GM12892 (cell line): ENCODE data around the gene SSR4.
A peak's percentile ranks its signal among the peaks of the same experiment; 100 is the strongest.

Source experiments
- DNase-seq: peaks from one replicate; pipeline ENCODE4 v3.0.0; 2011; ENCODE audit not compliant: insufficient read length
- FAIRE-seq: peaks from 2 replicates; lab custom pipeline; 2011; peaks lifted over from hg19 to GRCh38; lab: Jason Lieb, UNC
- POLR2A ChIP-seq: IDR thresholded peaks from 2 replicates; pipeline ENCODE4 v1.6.1; 2011; ENCODE audit warnings: low read depth, low read length, control low read depth
- POLR2AphosphoS5 ChIP-seq: IDR thresholded peaks from 2 replicates; pipeline ENCODE4 v1.6.1; 2011; ENCODE audit warnings: low read depth, low read length, control low read depth
- TAF1 ChIP-seq: IDR thresholded peaks from 2 replicates; pipeline ENCODE4 v1.6.1; 2011; ENCODE audit warnings: low read depth, mild to moderate bottlenecking, control low read depth, low read length, borderline replicate concordance

Gene SSR4

GRCh38 chrX:153764786-153765137, 29.7 kb upstream of the SSR4 start:
- FAIRE-seq (no peak), DNase-seq (peak; percentile 19)
- TF ChIP-seq POLR2A: no peak
- TF ChIP-seq TAF1: no peak
- TF ChIP-seq POLR2AphosphoS5: no peak

DNA sequence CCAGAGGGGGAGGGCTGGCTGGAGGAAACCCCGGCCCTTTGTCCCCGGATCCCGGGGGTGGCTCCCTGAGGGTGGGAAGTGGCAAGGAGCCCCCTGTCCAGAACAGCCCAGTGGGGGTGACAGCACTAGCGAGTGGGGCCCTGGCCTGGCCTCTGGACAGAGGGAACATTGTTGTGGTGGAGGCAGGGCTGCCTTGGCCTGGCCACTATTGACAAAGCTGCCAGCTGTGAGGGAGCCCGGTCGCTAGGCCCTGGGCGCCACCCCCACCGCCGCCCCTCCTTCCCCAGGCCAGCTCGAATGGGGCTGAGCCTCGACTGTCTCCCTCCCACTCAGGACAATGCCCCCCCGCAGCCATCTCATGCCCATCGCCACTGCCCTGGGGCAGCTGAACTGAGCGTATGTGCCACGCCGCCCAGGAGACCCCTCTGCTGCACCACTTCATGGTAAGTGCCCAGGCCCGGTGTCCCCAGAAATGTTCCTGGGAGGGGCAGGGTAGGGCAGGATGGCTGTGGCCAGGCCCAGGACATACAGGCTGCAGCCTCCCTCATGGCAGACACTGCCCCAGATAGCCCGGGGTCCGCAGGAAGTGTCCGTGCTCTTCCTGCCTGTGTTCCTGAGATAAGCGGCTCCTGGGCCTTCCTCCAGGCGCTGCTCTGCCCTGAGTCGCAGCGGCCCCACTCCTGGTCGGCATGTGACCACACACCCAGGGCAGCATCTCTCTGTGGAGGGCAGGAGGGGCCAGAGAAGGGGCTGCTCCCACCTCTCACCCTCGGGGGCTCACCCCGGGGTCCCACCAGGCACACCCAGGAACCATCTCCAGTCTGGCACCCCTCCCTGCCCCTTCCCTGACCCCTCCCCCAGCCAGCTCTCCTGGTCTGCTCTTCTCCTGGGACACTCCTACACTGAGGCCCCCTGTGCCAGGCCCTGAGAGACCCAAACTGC, 29.1 kb upstream of the SSR4 start:
- DNase-seq (peak; percentile 22), FAIRE-seq (no peak)
- no peak for TF ChIP-seq TAF1
- no peak for TF ChIP-seq POLR2AphosphoS5
- TF ChIP-seq POLR2A: no peak

DNA sequence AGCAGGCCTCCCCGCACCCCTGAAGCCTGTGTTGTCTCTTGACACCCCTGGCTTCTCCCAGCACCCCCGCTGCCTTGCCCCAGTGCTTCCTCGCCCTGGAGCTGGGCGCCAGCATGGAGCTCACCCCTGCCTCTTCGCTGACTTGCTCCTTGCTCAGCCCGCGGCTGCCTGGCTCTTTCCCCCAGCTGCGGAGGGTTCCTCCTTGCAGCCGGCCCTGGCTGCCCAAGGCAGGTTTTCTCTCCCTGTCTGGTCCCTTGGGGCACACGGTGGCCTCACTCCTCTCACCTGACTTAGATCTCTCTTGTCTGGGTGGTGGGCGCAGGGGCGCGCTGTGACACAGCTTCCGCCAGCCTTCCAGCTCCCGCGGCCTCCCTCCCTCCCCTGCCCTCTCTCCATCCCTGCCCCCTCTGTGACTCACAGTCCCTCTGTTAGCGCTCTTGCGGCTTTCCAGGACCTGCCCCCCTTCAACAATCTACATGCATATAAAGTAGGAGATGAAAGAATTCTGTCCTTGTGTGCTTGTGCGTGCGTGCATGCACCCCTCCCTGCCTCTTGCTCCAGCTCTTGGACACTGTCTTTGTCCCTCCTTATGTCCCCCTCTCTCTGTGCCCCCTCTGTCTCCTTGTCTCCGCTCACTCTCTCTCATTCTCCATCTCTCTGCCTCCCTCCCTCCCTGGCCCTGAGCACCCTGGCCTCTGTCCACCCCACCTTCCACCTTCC, 28.2 kb upstream of the SSR4 start:
- DNase-seq: peak; percentile 38
- FAIRE-seq: no peak
- TF ChIP-seq POLR2AphosphoS5: no peak
- TF ChIP-seq TAF1: no peak
- no peak for TF ChIP-seq POLR2A

- FAIRE-seq: no peak
- DNase-seq: peak; percentile 14
- no peak for TF ChIP-seq POLR2AphosphoS5
- TF ChIP-seq POLR2A: no peak
These were observed 27.4 kb upstream of the SSR4 start for GRCh38 chrX:153766871-153767673.

GRCh38 chrX:153767674-153768055, 26.8 kb upstream of the SSR4 start:
- no peak for FAIRE-seq
- no peak for DNase-seq
- TF ChIP-seq POLR2AphosphoS5 (no peak), TAF1 (no peak), POLR2A (no peak)

- FAIRE-seq (no peak), DNase-seq (peak; percentile 23)
- TF ChIP-seq TAF1: no peak
These were observed 25.9 kb upstream of the SSR4 start for GRCh38 chrX:153768311-153769157.

DNA sequence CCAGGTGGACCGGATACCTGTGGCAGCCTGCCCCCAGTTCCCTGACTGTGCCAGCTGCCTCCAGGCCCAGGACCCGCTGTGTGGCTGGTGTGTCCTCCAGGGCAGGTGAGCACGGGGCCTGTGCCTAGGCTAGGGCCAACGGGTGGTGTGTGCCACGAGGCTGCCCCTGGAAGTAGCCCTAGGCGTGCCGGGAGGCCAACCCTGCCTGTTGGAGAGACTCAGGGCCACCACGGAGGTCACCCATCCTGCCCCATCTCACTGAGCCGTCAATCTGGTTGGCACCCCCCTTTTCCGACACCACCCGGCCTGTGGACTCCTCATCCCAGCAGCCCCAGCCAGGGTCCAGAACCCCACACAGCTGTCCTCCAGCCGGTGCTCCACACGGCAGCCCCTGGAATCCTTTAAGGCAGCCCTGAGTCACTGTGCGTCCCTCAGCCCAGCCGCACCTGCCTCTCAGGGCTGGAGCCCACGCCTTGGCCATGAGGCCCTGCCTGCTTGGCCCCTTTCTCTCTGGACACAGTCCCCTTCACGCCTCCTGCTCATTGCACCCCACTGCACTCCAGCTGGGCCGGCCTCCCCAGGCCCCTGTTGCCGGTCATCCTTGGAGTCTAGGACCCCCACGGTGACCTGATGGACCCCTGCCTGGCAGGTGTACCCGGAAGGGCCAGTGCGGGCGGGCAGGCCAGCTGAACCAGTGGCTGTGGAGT, 25.2 kb upstream of the SSR4 start:
- peak; percentile 23 for DNase-seq
- no peak for FAIRE-seq
- no peak for TF ChIP-seq TAF1
- no peak for TF ChIP-seq POLR2A
- TF ChIP-seq POLR2AphosphoS5: no peak

DNA sequence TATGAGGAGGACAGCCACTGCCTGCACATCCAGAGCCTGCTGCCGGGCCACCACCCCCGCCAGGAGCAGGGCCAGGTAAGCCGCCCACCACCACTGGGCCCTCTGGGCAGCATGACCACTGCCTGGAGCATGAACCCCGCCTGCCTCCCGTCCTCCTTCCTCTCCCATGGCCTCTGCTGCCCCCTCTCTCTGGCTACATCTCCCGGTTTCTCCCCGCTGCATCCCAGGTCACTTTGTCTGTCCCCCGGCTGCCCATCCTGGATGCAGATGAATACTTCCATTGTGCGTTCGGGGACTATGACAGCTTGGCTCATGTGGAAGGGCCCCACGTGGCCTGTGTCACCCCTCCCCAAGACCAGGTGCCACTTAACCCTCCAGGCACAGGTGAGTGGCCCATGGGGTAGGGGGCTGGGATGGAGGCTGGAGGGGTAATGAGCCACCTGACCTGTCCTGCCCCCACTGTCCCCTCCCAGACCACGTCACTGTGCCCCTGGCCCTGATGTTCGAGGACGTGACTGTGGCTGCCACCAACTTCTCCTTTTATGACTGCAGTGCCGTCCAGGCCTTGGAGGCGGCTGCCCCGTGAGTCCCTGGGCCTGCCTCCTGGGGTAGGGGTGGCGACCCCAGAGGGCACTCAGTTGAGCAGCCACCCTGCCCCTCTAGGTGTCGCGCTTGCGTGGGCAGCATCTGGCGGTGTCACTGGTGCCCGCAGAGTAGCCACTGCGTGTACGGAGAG, 24.4 kb upstream of the SSR4 start:
- TF ChIP-seq POLR2AphosphoS5 (no peak), POLR2A (no peak), TAF1 (no peak)
- DNase-seq: peak; percentile 23
- FAIRE-seq: no peak

DNA sequence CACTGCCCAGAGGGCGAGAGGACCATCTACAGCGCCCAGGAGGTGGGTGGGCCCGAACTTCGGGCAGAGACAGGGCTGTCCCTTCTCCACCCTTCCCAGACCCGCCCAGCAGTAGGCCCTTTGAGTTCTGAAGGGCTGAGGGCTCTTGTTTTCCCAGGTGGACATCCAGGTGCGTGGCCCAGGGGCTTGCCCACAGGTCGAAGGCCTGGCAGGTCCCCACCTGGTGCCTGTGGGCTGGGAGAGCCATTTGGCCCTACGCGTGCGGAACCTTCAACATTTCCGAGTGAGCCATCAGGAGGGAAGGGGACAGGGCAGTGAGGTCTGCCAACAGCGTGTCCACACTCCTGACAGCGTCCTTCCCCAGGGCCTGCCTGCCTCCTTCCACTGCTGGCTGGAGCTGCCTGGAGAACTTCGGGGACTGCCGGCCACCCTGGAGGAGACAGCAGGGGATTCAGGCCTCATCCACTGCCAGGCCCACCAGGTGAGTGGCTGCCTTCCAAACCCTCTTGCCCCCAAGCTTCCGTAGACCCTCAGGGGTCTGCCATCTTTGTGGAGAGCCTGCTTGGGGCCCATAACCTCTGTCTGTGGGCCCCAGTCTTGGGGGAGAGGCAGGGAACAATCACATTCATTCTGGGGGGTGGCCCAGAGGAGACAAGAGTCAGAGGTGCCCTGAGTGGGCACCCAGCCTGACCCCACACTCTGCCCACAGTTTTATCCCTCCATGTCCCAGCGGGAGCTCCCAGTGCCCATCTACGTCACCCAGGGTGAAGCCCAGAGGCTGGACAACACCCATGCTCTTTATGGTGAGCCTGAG, 23.7 kb upstream of the SSR4 start:
- TF ChIP-seq POLR2A: no peak
- TF ChIP-seq TAF1: no peak
- TF ChIP-seq POLR2AphosphoS5: no peak
- peak; percentile 25 for DNase-seq
- no peak for FAIRE-seq
